NCI-H510A (cell line): ENCODE results near the gene IL5RA.

ENCODE experiments used
- DNase-seq: peaks from one replicate; lab custom pipeline; 2025; lab: John Stamatoyannopoulos, UW

The IL5RA gene, protein sequence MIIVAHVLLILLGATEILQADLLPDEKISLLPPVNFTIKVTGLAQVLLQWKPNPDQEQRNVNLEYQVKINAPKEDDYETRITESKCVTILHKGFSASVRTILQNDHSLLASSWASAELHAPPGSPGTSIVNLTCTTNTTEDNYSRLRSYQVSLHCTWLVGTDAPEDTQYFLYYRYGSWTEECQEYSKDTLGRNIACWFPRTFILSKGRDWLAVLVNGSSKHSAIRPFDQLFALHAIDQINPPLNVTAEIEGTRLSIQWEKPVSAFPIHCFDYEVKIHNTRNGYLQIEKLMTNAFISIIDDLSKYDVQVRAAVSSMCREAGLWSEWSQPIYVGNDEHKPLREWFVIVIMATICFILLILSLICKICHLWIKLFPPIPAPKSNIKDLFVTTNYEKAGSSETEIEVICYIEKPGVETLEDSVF

DNA sequence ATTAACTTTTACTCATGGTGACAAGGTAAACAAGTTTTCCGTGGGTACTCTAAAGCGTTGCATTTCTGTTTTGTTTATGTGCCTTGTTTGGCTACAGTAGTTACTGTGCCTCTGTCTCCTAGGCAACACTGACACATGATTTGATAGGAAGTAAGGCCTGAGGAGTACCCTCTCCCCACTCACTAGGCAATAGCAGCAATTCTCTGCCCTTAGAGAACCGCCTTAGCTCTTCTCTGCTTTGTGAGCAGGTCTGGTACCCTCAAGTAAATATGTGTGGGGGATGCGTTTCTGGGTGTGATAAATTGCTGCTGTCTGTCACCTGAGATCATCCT lies at the start of gene IL5RA:
IL5RA (minus strand) TSS at position 76 of the 332 bp plus-strand sequence. CDS start 5,390 bp downstream, outside the sequence.
- DNase-seq, result no peak

DNA sequence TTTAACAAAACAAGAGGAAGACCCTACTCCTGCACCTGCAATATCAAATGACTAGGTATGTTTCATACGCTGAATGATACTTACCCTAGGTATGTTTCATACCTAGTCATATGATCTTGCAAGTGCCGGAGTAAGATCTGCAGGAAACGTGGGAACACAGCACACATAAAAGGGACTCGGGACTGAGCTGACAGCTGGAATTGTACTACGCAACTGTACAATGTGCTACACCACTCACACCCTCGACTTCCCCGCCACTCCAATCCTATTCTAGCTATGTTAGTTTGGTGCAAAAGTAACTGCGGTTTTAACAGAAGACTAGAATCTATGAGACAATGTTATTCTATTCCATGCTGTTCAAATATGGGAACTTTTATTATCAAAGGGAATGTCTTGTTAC lies 47.3 kb upstream of the IL5RA start:
- DNase-seq, result no peak

DNA sequence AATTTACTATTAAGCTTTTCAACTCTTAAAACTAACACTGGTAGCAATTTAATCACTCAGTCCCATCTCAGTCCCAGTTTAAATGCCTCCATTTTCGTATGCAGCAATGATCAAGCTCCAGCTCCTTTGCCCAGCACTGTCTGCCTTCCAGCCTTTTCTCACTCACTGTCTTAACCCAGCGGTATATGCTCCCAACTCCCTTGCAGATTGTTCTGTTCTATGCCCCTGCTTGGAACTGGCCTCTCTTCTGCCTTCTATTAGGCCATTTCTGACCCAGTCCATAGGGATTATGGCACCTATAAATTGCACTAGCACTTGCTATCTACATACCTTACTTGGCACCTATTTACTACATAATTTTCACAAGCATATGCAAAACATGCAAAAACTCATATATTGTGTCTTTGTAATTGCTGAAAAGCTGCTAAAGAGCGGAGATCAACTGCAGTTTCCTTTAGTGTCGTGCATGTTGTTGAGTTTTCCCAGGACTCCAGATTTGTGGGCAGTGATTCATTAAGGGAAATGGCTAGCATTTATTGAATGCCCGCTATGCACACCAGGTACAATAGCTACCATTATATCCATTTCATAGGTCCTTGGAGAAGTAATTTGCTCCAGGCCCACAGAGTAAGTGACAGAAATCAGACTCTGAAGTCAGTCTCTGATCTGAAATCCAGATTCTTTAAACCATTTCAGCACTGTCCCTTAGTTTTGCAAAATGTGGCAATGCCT lies 44.9 kb upstream of the IL5RA start:
- DNase-seq, result no peak

DNA sequence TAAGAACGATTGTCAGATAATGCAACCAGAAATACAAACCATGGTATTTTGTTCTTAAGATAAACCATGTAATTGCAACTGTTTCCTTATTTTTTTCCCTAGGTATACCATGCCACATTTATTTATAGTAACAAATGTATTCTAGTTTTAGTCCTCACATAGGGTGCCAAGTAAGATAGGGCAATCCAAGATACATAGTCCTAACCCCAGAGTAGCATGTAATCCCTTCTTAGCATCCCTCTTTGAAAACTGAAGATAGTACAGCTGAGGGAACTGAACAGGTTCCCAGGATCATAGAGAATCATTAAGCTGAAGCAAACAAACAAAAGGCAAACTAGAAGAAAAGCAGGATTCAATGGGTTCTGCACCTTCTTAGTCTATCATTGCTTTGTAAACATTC lies 41.3 kb upstream of the IL5RA start:
- no peak for DNase-seq

DNA sequence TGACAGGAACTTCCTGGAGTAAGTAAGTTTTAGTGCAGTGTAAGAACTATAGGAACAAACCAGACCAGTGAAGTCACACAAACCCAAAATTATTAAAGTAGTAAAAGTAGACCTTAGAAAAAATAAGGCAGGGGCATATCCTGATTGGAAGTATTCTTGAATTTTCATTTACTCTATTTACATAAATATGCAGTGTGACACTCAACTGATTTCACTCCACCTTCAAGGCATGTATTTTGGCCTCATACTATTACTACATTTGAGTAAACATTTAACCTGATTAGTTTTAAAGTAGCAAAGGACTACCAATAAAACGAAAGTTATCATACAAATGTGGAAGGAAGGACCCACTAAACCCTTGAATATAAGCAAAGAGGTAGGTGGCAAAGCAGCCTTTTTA lies 39.4 kb upstream of the IL5RA start:
- DNase-seq, result no peak

DNA sequence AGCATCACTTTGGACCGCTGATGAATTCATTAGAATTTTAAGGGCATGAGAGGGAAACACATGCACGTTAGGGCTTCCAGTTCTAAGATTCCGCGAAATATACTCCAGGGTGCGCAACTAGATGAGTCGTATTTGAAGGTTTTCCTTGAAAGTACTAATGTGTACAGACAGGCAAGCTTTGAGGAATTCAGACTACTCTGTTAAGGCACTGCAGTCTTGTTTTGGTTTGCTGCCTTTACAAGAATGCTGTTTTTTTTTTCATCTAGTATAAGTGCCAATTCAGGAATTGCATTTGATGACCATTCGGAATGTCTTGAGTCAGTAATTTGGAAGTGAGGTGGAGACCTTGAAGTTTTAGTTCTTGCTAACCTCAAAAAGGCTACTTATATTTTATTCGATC lies 35.7 kb upstream of the IL5RA start:
- DNase-seq, result no peak

DNA sequence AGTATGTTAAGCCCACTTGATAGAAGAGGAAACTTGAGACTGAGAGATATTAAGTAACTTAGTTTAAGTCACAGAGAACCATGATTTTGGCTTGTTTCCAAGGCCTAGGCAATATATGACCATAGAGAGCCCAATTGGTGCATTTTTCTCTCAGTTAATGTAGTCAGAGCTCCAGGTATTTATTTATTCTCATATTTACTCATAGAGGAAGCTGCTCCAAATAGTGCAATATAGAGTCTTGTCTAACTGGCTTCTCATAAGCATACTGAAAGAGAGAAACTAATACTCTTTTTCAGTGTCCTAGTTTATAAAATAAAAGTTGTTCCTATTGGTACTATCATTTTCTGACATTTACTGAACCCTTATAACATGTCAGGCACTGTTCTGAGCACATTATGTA lies 31.8 kb upstream of the IL5RA start:
- DNase-seq, result no peak

DNA sequence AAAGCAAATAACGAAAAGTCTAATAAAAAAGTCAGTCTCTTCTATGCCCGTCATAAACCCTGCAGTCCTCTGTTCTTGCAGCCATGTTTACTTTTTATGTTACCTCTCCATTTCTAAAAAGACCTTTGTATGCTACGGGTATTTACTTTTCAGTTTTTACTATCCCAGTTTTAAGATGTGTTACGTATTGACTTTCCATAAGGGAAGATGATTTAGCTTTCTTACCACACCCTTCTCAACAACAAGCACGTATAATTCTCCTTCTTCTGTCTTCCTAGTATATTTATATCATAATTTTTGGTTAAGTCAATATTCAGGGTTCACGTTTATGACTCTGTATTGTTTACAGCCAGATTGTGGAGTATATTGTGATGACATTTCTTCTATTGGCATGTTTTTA lies 27.4 kb upstream of the IL5RA start:
- DNase-seq, result no peak

DNA sequence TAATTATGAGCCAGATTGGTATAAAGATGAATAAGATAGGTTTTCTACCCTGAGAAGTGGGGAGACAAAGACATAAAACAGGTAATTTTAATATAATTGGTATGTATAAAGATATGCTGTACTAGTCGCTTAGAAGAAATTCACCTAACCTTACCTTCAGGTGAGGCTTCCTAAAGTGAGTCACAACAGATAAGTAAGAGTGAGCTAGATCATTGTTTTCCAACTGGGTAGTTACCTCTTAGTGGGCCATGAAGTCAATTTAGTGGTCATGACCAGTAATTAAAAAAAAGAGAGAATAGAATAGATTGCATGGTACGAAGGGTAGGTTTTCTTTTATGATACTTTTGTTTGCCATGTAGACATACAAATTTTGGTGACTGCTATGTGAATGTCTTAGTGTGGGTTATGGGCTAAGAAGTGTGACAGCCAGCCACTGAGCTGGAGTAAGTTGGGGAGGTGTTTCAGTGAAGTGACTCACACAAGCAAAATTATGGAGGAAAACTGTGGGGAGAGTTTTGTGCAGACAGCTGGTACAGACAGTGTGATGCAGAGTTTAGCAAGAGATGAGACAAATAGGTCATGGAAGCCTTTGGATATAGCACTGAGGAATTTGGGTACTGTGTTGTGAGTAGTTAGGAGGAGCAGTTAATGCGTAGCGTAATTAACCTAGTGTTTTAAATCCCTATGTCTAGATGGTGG lies 24.7 kb upstream of the IL5RA start:
- no peak for DNase-seq

DNA sequence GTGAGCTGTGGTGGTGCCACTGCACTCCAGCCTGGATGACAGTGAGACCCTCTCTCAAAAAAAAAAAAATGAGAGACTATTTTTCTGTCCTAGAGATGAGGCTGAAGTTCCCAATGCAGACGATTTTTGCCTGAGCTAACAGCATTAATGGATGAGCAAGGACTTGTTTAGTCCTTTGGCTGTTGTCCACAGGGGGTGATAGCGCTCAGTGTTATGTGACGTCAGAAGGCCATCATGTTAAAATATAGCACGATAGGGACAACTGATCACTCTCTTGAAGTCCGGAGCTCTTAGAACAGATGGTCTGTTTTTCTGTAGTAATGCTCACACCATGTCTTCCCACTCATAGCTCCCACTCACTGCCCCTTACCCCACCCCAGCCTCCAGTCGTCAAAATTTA lies 23.3 kb upstream of the IL5RA start:
- DNase-seq, result no peak

DNA sequence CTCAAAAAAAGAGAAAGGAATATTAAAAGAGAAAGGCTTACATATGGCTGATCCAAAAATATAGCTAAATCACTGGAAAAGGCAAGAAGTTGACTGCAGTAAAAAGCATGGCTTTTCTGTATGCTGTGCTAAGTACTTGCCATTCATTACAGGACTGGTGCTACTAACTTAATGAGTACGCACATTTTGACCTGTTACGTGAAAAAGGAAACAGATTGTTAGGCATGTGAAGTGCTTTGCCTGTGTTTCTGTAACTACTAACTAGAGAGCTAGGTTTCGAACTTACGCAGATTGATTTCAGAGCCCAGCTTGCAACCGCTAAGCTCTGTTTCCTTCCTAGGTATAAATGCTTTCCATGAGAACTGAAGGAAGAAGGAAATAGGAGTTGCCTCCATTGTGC lies 19.4 kb upstream of the IL5RA start:
- DNase-seq, result no peak

DNA sequence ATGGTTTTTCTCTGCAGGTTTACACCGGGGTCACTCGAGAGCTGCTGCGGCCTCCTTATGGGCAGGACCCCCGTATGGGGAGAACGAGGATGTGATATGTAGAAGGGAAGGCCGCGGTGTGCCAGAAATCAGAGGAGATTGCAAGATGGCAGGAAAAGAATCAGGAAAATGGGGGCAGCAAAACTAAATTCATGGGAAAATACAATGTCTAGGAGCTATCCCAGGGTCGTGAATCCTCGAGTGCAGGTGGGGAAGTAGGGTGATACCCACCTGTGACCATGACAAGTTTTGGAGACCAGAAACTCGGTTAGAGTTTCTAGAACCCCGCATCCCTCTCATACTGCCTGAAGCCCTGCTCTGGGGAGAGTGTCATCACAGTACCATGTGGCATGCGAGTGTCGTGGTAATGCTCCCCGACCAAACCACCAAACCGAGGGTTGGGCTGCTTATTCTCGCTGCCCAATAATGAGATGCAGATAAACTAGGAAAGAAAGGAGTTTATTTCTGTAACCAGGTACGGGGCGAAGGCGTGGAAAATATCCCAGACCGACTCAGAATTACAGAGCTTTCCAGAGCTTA lies 17.3 kb upstream of the IL5RA start:
- DNase-seq, result no peak

DNA sequence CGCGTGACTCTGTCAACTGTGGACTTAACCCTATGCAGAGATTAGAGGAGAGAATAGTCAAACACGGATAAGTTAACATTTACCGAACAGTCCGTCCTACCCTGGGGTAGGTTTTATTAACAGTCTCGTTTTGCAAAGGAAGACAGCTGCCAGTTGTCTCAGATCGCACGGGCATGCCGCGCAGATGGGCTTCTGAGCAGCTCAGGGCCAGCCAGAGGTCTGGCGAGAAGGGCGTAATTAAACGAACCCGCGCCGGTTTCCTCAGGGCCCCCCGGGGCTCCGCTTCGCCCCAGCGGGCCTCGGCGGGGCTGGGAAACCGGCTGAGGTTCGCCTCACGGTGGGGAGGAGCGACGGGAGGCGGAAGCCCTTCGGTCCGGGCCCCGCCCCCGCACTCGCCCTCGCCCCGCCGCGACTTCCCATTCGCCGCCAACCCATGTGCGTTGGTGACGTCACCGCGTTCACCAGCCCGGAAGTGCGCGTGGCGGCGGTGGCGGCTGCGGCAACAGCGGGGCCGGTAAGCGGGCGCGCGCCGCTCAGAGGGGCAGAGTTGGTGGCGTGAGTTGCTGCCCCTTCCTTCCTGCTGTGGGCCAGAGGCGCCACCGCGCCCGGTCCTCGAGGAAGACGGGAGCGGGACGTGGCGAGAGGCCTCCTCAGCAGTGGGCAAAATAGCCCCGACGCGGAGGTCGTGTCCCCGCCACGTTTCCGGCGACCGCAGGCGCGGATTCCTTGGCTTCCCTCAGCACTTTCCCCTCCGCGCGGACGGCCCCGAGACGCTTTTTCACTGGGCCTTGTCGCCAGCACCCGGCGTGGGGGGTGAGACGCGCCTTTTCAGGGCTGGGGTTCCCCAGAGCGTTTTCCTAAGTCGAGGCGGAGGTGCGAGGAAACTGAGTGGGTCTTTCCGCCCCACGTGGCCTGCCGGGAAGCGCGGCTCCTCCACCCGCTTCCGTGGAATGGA lies 16.6 kb upstream of the IL5RA start, which contains the start of gene TRNT1:
TRNT1 (plus strand) TSS at position 464 of the 955 bp plus-strand sequence. CDS start 2,101 bp downstream, outside the sequence.
- peak; percentile 77 for DNase-seq

DNA sequence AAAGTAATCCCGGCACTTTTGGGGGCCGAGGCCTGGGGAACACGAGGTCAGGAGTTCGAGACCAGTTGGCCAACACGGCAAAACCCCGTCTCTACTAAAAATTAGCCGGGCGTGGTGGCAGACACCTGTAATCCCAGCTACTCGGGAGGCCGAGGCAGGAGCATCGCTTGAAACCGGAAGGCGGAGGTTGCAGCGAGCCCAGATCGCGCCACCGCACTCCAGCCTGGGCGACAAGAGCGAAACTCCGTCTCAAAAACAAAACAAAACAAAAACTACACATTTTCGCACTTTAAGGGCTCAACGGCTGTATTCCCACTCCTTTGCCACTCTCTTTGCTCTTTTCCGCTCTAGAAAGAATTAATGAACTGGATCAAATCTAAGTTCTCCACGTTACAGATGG lies 15.8 kb upstream of the IL5RA start:
- DNase-seq, result no peak

DNA sequence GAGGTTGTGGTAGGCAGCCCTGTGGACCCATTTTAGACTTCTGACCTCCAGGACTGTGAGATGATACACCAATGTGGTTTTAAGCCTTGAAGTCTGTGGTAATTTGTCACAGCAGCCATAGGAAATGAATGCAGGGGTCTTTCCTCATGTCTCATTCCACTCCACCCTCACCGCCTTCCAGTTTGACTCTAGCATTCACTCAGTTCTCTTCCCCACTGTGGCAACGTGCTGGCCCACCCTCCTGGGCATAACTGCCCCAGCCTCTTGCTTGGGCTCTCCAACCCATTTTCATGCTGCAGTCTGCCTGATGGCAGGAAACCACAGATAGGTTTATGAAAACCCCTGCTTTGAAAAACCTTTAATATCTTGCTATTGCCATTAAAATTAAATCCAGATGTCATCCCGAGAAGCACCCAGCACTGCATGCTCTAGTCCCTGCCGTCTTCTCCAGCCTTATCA lies 9.2 kb upstream of the IL5RA start:
- DNase-seq, result no peak

DNA sequence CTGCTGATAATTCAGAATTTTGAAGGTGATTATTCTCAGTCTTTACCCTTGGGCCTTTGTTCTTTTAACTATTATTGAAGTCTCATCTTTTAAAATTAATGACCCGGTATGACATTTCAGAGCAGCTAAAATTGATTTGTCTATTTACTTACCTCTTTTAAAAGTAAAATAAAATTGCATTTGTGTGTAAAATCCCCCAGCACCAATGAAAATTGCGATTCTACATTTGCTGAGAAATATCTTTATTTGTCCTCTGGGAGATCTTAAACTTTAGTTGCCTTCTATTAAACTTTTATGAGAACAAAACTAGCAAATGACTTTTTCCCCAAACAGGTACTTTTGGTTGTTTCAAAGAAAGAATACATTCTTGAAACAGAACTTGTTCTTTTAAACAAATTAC lies 7.5 kb upstream of the IL5RA start:
- DNase-seq, result no peak

DNA sequence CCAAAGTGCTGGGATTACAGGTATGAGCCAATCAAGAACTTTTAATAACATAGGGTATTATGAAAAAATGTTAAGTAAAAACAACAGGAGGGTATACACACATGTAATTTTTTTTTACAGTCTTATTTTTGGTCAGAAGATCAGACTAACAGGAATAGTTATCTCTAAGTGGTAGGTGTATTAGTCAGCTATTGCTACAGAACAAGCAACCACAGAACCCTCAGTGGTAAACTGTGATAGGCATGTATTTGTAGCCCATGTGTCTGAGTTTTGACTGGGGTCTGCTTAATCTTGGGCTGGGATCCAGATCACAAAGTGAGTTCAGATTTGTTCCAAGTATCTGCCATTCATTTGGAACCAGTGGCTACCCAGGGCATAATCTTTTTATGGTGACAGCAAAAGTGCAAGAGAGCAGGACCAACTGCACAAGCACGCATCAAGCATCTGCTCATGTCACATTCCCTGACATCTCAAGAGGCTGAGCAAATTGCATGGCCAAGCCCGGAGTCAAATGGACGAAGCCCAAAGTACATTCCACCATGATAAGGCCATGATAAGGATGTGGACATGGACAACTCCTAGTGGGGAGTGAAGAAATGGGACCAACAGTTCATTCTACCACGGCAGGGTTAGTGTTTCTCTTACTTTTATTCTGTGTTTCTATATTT lies 3.0 kb upstream of the IL5RA start:
- no peak for DNase-seq

DNA sequence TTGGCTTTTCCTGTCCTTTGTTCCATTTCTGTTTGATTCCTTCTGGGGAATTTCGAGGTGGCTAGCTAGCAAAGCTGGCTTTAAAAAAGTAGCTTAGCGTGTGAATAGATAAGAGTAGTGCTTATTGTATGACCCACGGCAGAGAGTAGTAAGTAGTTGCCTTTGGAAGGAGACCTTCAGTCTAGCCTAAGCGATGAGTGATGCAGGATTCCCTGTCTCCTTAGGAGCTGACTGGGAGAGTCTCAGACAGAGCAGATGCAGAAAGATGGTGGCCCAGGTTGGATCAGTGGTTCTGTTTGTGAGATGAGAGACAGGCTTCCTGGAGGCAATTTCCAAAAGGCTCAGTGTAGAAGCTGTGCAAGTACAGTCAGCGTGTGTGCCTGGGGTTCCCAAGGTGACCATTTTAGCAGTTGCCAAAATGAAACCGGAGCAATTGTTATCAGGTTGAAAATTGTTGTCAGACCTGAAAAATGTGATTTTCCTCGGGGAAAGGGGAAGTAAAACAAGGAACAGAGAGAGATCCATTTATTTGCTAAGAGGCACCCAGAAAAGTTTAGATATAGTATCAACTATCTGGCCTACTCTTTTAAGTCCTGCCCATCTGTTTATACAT lies 681 bp upstream of the IL5RA start:
- no peak for DNase-seq

DNA sequence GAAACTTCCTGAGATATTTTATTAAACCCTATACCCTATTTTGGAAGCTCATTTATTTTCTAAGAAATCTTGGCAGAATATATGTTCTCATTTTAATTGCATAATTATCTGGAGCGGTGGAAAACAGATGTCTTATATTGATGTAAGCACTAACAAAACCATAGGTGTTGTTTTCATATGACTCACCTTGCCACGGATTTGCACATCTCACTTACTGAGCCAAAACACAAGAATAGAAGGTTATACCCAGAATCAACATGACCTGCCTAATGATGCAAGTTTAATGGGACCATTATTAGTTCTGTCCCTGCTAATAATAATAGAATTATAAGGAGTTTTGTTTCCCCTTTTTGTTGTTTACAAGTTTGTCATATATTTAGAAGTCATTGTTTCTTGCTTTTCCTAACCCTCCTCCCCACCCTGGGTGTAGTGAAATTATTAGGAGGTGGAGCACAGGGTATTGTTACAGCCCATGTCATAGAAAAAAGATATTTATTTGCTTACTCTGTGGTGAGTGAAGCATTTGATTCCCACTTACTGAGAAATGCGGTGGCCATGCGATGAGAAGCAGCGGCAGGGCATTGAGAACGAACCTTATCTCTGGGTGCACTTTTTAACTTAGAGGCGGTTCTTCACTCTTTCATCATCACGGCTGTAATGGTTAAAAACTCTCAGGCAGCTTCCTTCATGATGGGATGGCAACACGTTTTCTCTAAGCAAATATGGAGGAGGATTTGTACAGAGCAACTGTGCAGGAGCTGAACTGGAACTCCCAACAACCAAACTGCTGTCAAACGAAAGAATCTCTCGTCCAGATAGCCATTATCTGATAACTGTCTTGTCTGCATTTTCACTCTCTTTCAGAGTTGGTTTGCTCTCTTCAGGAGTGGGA lies 521 bp downstream of the IL5RA start:
- no peak for DNase-seq
